ENCODE results near the gene MATN3. TPM values are rescaled to one million over a fixed set of nuclear protein-coding genes. Genes with fewer than 3 reads are reported as not detected.
"Not testable (repeated sequence)": the region's sequence is repeated elsewhere in the genome, so short reads cannot be mapped to it uniquely, and the experiment has no call there.

Gene MATN3
- total RNA-seq, 2 experiments from 2014 or later = not detected

DNA sequence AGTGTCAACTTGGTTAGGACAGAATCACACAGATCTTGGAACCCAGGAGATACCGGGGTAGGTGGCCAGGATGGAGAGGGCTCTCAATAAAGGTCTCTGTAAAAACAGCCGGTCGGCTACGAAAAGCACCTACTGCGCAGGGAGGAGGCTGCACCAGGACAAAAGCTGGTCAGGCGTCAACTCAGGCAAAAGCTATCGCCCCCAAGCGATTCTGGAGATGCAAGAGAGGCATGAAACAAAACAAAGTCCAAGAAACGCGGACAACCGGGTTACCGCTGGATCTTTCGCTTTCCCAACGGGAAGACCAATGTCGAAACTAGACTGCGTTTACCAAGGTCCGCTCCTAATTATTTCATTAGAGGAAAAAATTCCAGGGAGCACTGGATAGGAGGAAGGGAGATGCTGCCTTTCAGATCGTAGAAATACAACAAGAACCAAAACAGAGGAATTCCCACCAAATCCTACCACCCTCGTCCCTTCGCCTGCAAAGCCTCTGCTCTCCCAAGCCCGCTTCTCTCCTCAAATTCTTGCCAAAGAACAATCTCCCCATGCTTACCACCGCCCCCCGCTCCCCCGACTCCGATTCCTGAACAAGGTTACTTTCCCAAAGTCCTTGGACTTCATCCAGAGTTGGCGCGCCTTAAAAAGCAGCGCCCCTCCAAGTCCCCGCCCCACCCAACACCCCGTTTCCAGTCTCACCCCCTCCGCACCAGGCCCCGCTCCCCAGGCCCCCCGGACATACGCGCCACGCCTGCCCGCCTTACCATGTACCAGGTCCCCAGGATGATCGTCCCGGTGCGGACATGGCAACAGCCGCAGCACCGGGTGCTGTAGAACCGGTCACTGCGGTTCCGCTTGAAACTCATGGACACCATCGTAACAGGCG, 38.4 kb upstream of the MATN3 start:
- H3K9me3 Mint-ChIP-seq (ENCODE audit: insufficient read depth) = no peaks in the 10 kb centered on the region
- peaks cover 24% of the 10 kb centered on the region for H3K4me1 Mint-ChIP-seq (ENCODE audit: low read depth)
- DNase-seq (peak; percentile 55), ATAC-seq (peak; percentile 47)
- H3K36me3 Mint-ChIP-seq (ENCODE audit: low read depth) = peaks cover 2% of the 10 kb centered on the region
- H3K27ac Mint-ChIP-seq = no peak overlapping the region
- CTCF ChIA-PET = interaction anchor here (1.4 to 4.0 kb wide), 6 partner anchors 8 to 96 kb away, joined by 3 to 21 read pairs (median 9); no protein-coding TSS in a partner anchor
- H3K27me3 Mint-ChIP-seq (ENCODE audit: low read depth) = peaks cover 9% of the 10 kb centered on the region
- POLR2A ChIA-PET = interaction anchor here (0.9 to 1.8 kb wide), 7 partner anchors 10 to 151 kb away, joined by 3 to 8 read pairs (median 4); partner anchors contain the start of gene TTC32
- H3K4me3 Mint-ChIP-seq = no peak overlapping the region

DNA sequence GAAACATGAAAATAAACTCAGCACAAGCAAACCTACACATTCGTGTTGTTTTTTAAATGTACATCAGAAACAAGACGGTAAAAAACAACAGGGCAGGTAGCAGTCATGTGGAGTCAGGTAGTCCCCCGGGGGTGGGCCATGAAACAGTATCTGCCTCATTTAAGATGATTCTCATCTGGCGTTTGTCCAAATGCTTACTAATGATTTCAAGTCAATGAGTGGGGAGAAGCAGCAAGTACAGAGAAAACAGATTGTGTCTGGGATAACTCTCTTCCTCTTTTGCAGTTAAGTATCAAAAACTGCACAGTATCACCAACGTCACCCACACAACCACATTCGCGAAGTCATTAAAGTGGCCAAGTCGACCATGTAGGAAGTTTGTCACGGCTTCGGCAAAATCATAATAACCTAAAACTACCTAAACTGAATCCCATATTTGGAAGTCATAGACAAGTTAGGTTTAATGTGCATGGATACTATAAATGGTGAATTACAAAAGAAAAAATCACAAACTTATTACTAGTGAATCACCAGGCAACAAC, 37.7 kb upstream of the MATN3 start:
- ChIA-PET POLR2A (no interaction called here), CTCF (interaction anchor here (0.9 to 4.0 kb wide), 5 partner anchors 14 to 95 kb away, joined by 3 to 20 read pairs (median 6); partner anchors contain the start of gene MATN3)
- H3K4me1 Mint-ChIP-seq (ENCODE audit: low read depth) = peaks cover 24% of the 10 kb centered on the region
- no peak overlapping the region for H3K4me3 Mint-ChIP-seq
- no peak for ATAC-seq
- peaks cover 7% of the 10 kb centered on the region for H3K36me3 Mint-ChIP-seq (ENCODE audit: low read depth)
- peaks cover 4% of the 10 kb centered on the region for H3K27me3 Mint-ChIP-seq (ENCODE audit: low read depth)
- no peak overlapping the region for H3K27ac Mint-ChIP-seq
- H3K9me3 Mint-ChIP-seq (ENCODE audit: insufficient read depth) = no peaks in the 10 kb centered on the region
- DNase-seq = peak; percentile 52

DNA sequence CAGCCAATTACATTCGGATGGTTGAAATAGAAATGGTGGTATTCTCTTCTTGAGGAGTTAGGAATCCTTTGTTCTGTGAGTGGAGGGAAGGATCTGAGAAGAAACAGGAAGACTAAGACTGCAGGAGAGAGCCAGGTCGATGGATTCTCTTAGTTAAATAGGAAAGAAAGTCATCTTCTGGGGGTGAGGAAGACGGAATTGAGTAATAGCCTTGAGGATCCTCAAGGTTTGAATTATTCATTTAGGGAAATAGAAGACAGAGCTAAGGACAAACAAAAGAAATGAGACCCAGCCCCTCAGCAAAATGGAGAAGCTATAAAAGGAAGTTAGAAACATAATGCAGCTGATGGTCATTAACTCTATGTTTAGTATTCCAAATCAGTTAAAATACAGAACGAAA, 37.2 kb upstream of the MATN3 start:
- no peaks in the 10 kb centered on the region for H3K27me3 Mint-ChIP-seq (ENCODE audit: low read depth)
- no peak overlapping the region for H3K4me3 Mint-ChIP-seq
- ChIA-PET POLR2A (no interaction called here), CTCF (interaction anchor here (0.9 to 4.0 kb wide), 5 partner anchors 13 to 94 kb away, joined by 3 to 20 read pairs (median 6); partner anchors contain the start of gene MATN3)
- H3K27ac Mint-ChIP-seq = no peak overlapping the region
- peaks cover 7% of the 10 kb centered on the region for H3K36me3 Mint-ChIP-seq (ENCODE audit: low read depth)
- peaks cover 24% of the 10 kb centered on the region for H3K4me1 Mint-ChIP-seq (ENCODE audit: low read depth)
- no peaks in the 10 kb centered on the region for H3K9me3 Mint-ChIP-seq (ENCODE audit: insufficient read depth)
- ATAC-seq (no peak), DNase-seq (no peak)

DNA sequence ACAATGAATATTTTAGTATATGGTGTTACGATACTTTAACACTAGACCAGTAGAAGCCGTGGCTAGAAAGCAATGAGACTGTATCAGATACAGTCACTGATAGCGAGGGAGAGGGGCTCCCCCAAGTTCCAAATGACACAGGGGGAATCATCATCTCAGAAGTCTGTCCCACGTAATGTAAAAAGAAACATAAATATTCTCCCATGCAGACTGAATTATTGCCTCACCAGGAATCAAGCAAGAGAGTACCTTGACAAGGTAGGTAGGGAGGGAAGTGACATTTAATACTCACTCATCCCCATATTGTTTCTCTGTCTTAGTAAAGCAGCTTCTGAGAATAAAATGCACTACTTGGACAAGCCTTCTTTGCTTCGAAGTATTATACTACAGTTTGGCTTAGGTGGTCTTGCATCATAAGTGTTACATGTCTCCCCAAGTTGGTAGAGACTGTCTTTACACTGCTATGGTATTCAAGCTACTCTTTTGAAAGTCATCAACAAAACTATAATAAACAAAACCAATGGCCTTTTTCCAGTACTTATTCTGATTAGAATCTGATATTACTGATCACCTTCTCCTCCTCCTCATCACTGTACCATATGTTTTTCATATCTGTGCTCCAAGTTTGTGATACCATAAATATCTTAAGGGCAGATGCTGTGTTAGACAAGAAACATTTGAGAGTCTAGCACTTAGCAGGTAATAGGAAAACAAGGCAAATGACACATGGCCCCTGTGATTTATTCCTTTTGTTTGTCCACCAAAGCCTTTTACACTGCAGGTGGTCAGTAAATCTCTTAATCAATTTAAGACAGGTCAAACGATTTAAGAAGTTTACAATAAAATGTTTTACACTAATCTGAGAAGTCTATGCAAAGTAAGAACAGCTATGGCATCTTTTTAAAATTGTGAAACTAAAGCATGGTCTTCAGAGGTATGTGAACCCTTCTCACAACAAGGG, 36.3 kb upstream of the MATN3 start:
- ATAC-seq (no peak), DNase-seq (no peak)
- CTCF ChIA-PET = interaction anchor here (0.9 to 4.0 kb wide), 5 partner anchors 12 to 93 kb away, joined by 3 to 20 read pairs (median 6); partner anchors contain the start of gene MATN3
- H3K4me1 Mint-ChIP-seq (ENCODE audit: low read depth) = peaks cover 24% of the 10 kb centered on the region
- peaks cover 7% of the 10 kb centered on the region for H3K36me3 Mint-ChIP-seq (ENCODE audit: low read depth)
- H3K27me3 Mint-ChIP-seq (ENCODE audit: low read depth) = no peaks in the 10 kb centered on the region
- H3K9me3 Mint-ChIP-seq (ENCODE audit: insufficient read depth) = no peaks in the 10 kb centered on the region
- H3K4me3 Mint-ChIP-seq = no peak overlapping the region
- peak overlapping the region; percentile 36 for H3K27ac Mint-ChIP-seq
- POLR2A ChIA-PET = no interaction called here

DNA sequence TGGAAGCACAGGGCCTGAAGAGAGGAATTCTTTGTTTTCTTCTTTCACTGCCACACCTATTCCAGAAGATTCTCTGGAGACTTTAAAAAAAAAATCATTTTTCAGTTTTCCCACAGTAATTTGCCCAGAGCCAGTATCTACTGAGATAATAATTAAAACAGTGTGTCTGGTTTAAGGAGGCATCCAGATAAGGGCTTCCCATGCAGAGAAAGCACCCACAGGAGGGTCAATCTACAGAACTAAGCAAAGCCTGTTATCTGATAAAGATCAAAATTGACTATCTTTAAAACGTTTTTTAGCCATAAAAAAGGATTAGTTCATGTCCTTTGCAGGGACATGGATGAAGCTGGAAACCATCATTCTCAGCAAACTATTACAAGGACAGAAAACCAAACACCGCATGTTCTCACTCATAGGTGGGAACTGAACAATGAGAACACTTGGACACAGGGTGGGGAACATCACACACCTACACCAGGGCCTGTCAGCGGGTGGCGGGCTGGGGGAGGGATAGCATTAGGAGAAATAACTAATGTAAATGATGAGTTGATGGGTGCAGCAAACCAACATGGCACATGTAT, 33.3 kb upstream of the MATN3 start:
- H3K9me3 Mint-ChIP-seq (ENCODE audit: insufficient read depth); H3K27me3 Mint-ChIP-seq (ENCODE audit: low read depth); H3K36me3 Mint-ChIP-seq (ENCODE audit: low read depth); DNase-seq; ATAC-seq; CTCF ChIA-PET; H3K27ac Mint-ChIP-seq; POLR2A ChIA-PET; H3K4me3 Mint-ChIP-seq: not testable (repeated sequence)
- H3K4me1 Mint-ChIP-seq (ENCODE audit: low read depth) = peaks cover 24% of the 10 kb centered on the region

DNA sequence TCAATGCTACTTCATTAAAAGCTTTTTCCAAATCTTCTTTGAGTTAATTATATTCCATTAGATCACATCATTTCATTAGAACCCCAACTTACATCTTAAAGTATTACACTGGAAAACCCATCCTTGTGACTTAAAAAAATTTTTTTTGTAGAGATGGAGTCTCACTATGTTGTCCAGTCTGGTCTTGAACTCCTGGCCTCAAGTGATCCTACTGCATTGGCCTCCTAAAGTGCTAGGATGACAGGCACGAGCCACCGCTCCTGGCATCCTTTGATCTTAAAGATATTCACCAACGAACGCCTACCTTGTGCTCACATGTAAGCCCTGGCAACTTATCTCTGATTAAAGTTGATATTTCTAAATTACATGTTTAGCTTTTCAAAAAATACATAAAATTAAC, 32.3 kb upstream of the MATN3 start:
- no peaks in the 10 kb centered on the region for H3K9me3 Mint-ChIP-seq (ENCODE audit: insufficient read depth)

DNA sequence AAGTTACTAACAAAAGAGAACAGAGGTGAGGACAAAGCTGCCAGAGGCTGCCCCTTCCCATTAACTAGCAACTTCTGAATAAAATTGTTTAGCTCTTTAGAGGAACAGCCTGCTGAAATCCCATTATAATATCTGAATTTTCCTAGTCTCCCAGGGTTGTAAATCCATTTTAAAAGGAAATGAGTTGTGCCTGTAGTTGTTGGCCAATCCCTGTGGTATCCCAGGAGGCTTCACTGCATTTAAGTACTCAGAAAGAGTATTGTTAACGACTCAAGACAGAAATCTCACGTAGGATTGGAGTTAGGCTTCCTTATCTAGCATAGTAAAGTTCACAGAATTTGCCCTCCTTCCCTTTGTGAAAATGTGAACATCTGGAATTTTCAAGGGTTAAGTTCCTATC, 30.1 kb upstream of the MATN3 start:
- DNase-seq (no peak), ATAC-seq (no peak)
- CTCF ChIA-PET = interaction anchor here (0.6 to 2.6 kb wide), 3 partner anchors 9 to 1488 kb away, joined by 4 to 12 read pairs (median 12); partner anchors contain the start of gene LAPTM4A
- no peak overlapping the region for H3K4me3 Mint-ChIP-seq
- H3K9me3 Mint-ChIP-seq (ENCODE audit: insufficient read depth) = no peaks in the 10 kb centered on the region
- POLR2A ChIA-PET = interaction anchor here (1.5 kb wide), 1 partner anchor 27 kb away, joined by 3 read pairs; no protein-coding TSS in a partner anchor
- peaks cover 17% of the 10 kb centered on the region for H3K36me3 Mint-ChIP-seq (ENCODE audit: low read depth)
- no peaks in the 10 kb centered on the region for H3K4me1 Mint-ChIP-seq (ENCODE audit: low read depth)
- H3K27me3 Mint-ChIP-seq (ENCODE audit: low read depth) = no peaks in the 10 kb centered on the region
- H3K27ac Mint-ChIP-seq = no peak overlapping the region

More for the DNA sequence above, 32.3 kb upstream of the MATN3 start:
- no peak for DNase-seq
- H3K36me3 Mint-ChIP-seq (ENCODE audit: low read depth) = peaks cover 12% of the 10 kb centered on the region
- POLR2A ChIA-PET = no interaction called here
- H3K27me3 Mint-ChIP-seq (ENCODE audit: low read depth) = no peaks in the 10 kb centered on the region
- H3K4me1 Mint-ChIP-seq (ENCODE audit: low read depth) = peaks cover 15% of the 10 kb centered on the region
- ATAC-seq = no peak
- no peak overlapping the region for H3K27ac Mint-ChIP-seq
- no peak overlapping the region for H3K4me3 Mint-ChIP-seq
- CTCF ChIA-PET = interaction anchor here (0.9 to 2.2 kb wide), 2 partner anchors 11 to 29 kb away, joined by 4 to 12 read pairs; no protein-coding TSS in a partner anchor

DNA sequence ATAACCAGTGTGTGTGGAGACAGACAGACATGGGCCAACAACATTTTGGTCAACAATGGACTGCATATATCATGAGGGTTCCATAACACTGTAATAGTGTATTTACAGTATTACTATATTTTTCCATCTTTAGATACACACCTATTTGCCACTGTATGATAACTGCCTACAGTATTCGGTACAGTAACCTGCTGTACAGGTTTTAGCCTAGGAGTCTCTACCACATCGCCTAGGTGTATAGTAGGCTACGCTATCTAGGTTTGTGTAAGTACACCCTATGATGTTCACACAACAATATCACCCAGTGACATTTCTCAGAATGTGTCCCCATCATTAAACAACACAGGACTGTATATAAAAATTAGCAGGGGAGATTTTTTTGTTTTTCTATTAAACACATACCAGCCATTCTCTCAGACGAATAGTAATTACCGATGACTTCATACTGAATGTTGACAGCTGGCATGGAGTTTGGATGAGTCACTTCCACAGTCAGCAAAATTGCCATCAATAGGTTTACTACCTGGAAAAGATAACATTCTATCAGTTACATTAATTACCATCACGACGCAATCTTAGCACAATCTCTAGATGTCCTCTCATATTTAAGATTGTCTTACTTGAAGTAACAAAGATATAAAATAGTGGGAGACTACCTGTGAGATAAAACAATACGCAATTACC, 28.2 kb upstream of the MATN3 start:
- Mint-ChIP-seq H3K4me1 (ENCODE audit: low read depth) (peaks cover 9% of the 10 kb centered on the region), H3K4me3 (no peak overlapping the region), H3K9me3 (ENCODE audit: insufficient read depth) (no peaks in the 10 kb centered on the region), H3K27me3 (ENCODE audit: low read depth) (no peaks in the 10 kb centered on the region), H3K36me3 (ENCODE audit: low read depth) (peaks cover 30% of the 10 kb centered on the region), H3K27ac (no peak overlapping the region)
- ATAC-seq (no peak), DNase-seq (no peak)
- POLR2A ChIA-PET = interaction anchor here (1.3 kb wide), 1 partner anchor 11 kb away, joined by 3 read pairs; the partner anchor contains the start of gene LAPTM4A
- CTCF ChIA-PET = interaction anchor here (1.6 kb wide), 2 partner anchors 25 kb away, joined by 5 to 8 read pairs; no protein-coding TSS in a partner anchor

DNA sequence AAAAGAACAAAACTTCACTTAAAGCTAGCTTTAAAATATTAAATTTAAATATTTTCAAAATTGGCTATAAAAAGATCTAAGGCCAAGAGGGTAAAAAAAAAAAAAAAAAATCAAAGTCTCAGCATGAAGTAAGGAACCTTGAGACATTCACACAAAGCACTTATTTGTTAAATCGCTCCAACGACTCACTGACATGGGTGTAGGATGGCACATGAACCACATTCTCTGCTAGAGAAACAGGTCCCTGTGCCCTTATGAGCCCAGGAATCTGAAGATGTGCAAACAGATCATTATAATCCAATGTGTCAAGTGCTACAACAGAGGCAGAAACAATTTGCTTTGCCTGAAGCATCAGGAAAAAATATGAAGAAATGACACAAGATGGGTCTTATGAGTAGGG, 25.2 kb upstream of the MATN3 start:
- ChIA-PET POLR2A (interaction anchor here (1.7 kb wide), 1 partner anchor 14 kb away, joined by 4 read pairs; the partner anchor contains the start of gene LAPTM4A), CTCF (interaction anchor here (1.2 to 3.8 kb wide), 3 partner anchors 13 to 386 kb away, joined by 3 to 20 read pairs (median 5); partner anchors contain the start of gene LAPTM4A)
- no peak for ATAC-seq
- H3K27me3 Mint-ChIP-seq (ENCODE audit: low read depth) = no peaks in the 10 kb centered on the region
- H3K4me1 Mint-ChIP-seq (ENCODE audit: low read depth) = peaks cover 9% of the 10 kb centered on the region
- H3K9me3 Mint-ChIP-seq (ENCODE audit: insufficient read depth) = no peaks in the 10 kb centered on the region
- H3K4me3 Mint-ChIP-seq = no peak overlapping the region
- peaks cover 45% of the 10 kb centered on the region for H3K36me3 Mint-ChIP-seq (ENCODE audit: low read depth)
- DNase-seq = no peak
- no peak overlapping the region for H3K27ac Mint-ChIP-seq

DNA sequence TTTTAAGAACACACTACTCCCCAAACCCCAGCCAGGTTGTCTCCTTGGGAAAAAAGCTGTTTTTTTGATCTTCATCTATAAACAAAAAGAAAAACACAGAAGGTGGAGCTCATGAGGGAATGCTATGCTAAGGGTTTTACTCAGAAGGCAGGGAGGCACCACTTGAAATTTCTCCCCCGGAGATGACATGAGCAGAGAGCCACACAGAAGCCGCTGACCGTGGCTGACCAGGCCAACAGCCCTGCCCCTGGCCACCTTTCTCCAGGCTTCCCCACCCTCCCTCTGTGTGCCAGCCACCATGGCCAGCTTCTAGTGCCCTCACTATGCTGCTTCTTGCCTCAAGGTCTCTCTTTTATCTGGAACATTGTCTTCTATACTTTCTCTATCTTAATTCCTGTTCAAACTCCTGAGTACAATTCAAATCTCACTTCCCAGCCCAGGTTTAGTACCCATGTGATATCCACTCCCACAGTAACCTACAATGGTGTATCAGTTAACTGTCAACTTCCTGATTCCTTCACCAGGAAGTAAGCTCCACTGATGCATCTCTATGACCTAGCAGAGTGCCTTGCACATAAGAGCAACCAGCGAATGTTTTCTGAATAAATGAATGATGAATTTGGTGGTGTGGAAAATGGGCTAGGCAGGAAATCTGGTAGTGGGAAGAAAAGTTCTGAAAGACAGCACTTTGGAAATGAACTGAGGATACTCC, 23.6 kb upstream of the MATN3 start:
- no peaks in the 10 kb centered on the region for H3K27me3 Mint-ChIP-seq (ENCODE audit: low read depth)
- no peak for ATAC-seq
- ChIA-PET CTCF (interaction anchor here (3.8 to 4.3 kb wide), 2 partner anchors 14 to 21 kb away, joined by 20 to 25 read pairs; partner anchors contain the start of gene LAPTM4A), POLR2A (interaction anchor here (0.9 to 1.7 kb wide), 2 partner anchors 16 to 18 kb away, joined by 4 read pairs; partner anchors contain the start of gene LAPTM4A)
- H3K4me3 Mint-ChIP-seq = no peak overlapping the region
- peaks cover 9% of the 10 kb centered on the region for H3K4me1 Mint-ChIP-seq (ENCODE audit: low read depth)
- no peaks in the 10 kb centered on the region for H3K9me3 Mint-ChIP-seq (ENCODE audit: insufficient read depth)
- H3K36me3 Mint-ChIP-seq (ENCODE audit: low read depth) = peaks cover 57% of the 10 kb centered on the region
- peak overlapping the region; percentile 57 for H3K27ac Mint-ChIP-seq
- DNase-seq = no peak

Data from activated CD8-positive, alpha-beta T cell treated with anti-CD3 and anti-CD28 coated beads, Interleukin-2, amount 10 ng/mL, durations not matched to agents 7 days and 5 days (primary cell).